Neuronal stem cell (in vitro differentiated cells): Measurements from ENCODE around the gene AIF1L.

Experiments
- DNase-seq: peaks from one replicate; pipeline ENCODE4 v3.0.0-alpha.2; 2013; ENCODE audit warnings: low spot score
- H2AFZ ChIP-seq: one replicate; pipeline ENCODE4 v1.6.1; 2013; ENCODE audit warnings: mild to moderate bottlenecking, low read length, inconsistent platforms
- H2AK5ac ChIP-seq: 2 replicates; pipeline ENCODE4 v1.6.1; 2013; ENCODE audit warnings: low read depth, mild to moderate bottlenecking, inconsistent platforms, low read length, moderate library complexity, mixed read lengths
- H2BK120ac ChIP-seq: 2 replicates; pipeline ENCODE4 v1.6.1; 2013; ENCODE audit warnings: low read depth, mild to moderate bottlenecking, inconsistent platforms, low read length, moderate library complexity, mixed read lengths
- H2BK12ac ChIP-seq: one replicate; pipeline ENCODE4 v1.6.1; 2013; ENCODE audit warnings: low read length, inconsistent platforms
- H2BK15ac ChIP-seq: 2 replicates; pipeline ENCODE4 v1.6.1; 2013; ENCODE audit warnings: mild to moderate bottlenecking, low read length, inconsistent platforms, mixed read lengths
- H2BK5ac ChIP-seq: one replicate; pipeline ENCODE4 v1.6.1; 2013; ENCODE audit warnings: inconsistent platforms, mild to moderate bottlenecking, low read length, moderate library complexity
- H3K14ac ChIP-seq: one replicate; pipeline ENCODE4 v1.6.1; 2013; ENCODE audit warnings: low read length, inconsistent platforms
- H3K18ac ChIP-seq: 2 replicates; pipeline ENCODE4 v1.6.1; 2013; ENCODE audit warnings: low read length, inconsistent platforms
- H3K23ac ChIP-seq: 2 replicates; pipeline ENCODE4 v1.6.1; 2013; ENCODE audit warnings: low read depth, mild to moderate bottlenecking, mixed read lengths, low read length, inconsistent platforms; ENCODE audit not compliant: poor library complexity
- H3K27ac ChIP-seq: replicated peaks from 3 replicates; pipeline ENCODE4 v1.5.1; 2013; ENCODE audit warnings: low read length, inconsistent platforms
- H3K27me3 ChIP-seq, 3 experiments: 2 replicates each; pipeline ENCODE4 v1.6.1; 2013; ENCODE audit warnings: low read length in 3 of 3, mild to moderate bottlenecking in 2 of 3, inconsistent platforms in 1 of 3, low read depth in 1 of 3, mixed read lengths in 1 of 3, moderate library complexity in 1 of 3; ENCODE audit not compliant: control insufficient read depth in 3 of 3, insufficient read depth in 3 of 3
- H3K36me3 ChIP-seq, 2 donors: replicated peaks in 1 of 2; 2 replicates each; pipeline ENCODE4 v1.6.1; 2013; ENCODE audit warnings: low read length in 2 of 2; ENCODE audit not compliant: control insufficient read depth in 2 of 2, insufficient read depth in 2 of 2
- H3K4ac ChIP-seq: 2 replicates; pipeline ENCODE4 v1.6.1; 2013; ENCODE audit warnings: inconsistent platforms, mild to moderate bottlenecking, low read length, moderate library complexity
- H3K4me1 ChIP-seq, 2 donors: 1 replicate in 1 of 2; 2 replicates in 1 of 2; pipeline ENCODE4 v1.6.1; 2013; ENCODE audit warnings: low read length in 2 of 2, low read depth in 1 of 2; ENCODE audit not compliant: control insufficient read depth in 2 of 2, insufficient read depth in 1 of 2
- H3K4me2 ChIP-seq: one replicate; pipeline ENCODE4 v1.6.1; 2013; ENCODE audit warnings: mild to moderate bottlenecking, low read length, inconsistent platforms; ENCODE audit not compliant: insufficient read depth, poor library complexity, severe bottlenecking
- H3K4me3 ChIP-seq, 2 donors: 2 replicates each; pipeline ENCODE4 v1.5.1; 2013; ENCODE audit warnings: low read length in 2 of 2, mild to moderate bottlenecking in 2 of 2, inconsistent platforms in 1 of 2, moderate library complexity in 1 of 2
- H3K79me1 ChIP-seq: one replicate; pipeline ENCODE4 v1.6.1; 2013; ENCODE audit warnings: low read depth, mild to moderate bottlenecking, inconsistent platforms, low read length, moderate library complexity
- H3K9ac ChIP-seq: one replicate; pipeline ENCODE4 v1.6.1; 2013; ENCODE audit warnings: mild to moderate bottlenecking, low read depth, low read length, inconsistent platforms; ENCODE audit not compliant: poor library complexity
- H3K9me3 ChIP-seq, 2 donors: replicated peaks in 1 of 2; 2 replicates each; pipeline versions ENCODE3 to v1.6.1; 2013; ENCODE audit warnings: low read length in 2 of 2, mild to moderate bottlenecking in 2 of 2, inconsistent platforms in 1 of 2, low read depth in 1 of 2, mixed read lengths in 1 of 2, moderate library complexity in 1 of 2; ENCODE audit not compliant: control insufficient read depth in 2 of 2, insufficient read depth in 1 of 2
- H4K8ac ChIP-seq: one replicate; pipeline ENCODE4 v1.6.1; 2013; ENCODE audit warnings: low read depth, mild to moderate bottlenecking, inconsistent platforms, low read length, moderate library complexity
- H4K91ac ChIP-seq: one replicate; pipeline ENCODE4 v1.6.1; 2013; ENCODE audit warnings: low read length, low read depth, mild to moderate bottlenecking, inconsistent platforms; ENCODE audit not compliant: poor library complexity
- WGBS, 2 donors: extraction: QIAGEN DNeasy Blood & Tissue Kit; methylation state at CpG; one replicate each; pipeline ENCODE4 v1.1.7; 2013; ENCODE audit warnings: missing lambda C conversion rate in 2 of 2, mixed read lengths in 1 of 2; ENCODE audit not compliant: insufficient read length in 2 of 2, insufficient replicate concordance in 1 of 2; ENCODE audit errors: extremely low coverage in 2 of 2; 5-methylcytosine and 5-hydroxymethylcytosine counted together

Gene AIF1L

GRCh38 chr9:131101207-131101964 is 5.1 kb downstream of the AIF1L start:
- H2BK5ac ChIP-seq = no peak overlapping the region
- H3K9me3 ChIP-seq = no peaks in the 10 kb centered on the region
- H3K4me3 ChIP-seq = no peak overlapping the region
- H3K4ac ChIP-seq = no peak overlapping the region
- DNase-seq = no peak
- peaks cover 8 to 17% of the 10 kb centered on the region in 2 donors for H3K4me1 ChIP-seq
- H2AK5ac ChIP-seq = no peak overlapping the region
- H3K79me1 ChIP-seq = peaks cover 11% of the 10 kb centered on the region
- no peak overlapping the region for H4K91ac ChIP-seq
- H2BK15ac ChIP-seq = no peak overlapping the region
- no peak overlapping the region for H2BK120ac ChIP-seq
- no peak overlapping the region for H3K9ac ChIP-seq
- no peak overlapping the region for H2BK12ac ChIP-seq
- H3K36me3 ChIP-seq = peaks cover 26 to 31% of the 10 kb centered on the region in 2 donors
- no peak overlapping the region for H3K14ac ChIP-seq
- no peaks in the 10 kb centered on the region for H3K27me3 ChIP-seq
- no peak overlapping the region for H2AFZ ChIP-seq
- H3K23ac ChIP-seq = peak overlapping the region; percentile 68
- no CpG with 5 or more reads among the region's 11 CpGs for WGBS, 2 donors
- no peak overlapping the region for H3K4me2 ChIP-seq
- no peak overlapping the region for H4K8ac ChIP-seq
- H3K27ac ChIP-seq = no peak overlapping the region
- no peak overlapping the region for H3K18ac ChIP-seq

DNA sequence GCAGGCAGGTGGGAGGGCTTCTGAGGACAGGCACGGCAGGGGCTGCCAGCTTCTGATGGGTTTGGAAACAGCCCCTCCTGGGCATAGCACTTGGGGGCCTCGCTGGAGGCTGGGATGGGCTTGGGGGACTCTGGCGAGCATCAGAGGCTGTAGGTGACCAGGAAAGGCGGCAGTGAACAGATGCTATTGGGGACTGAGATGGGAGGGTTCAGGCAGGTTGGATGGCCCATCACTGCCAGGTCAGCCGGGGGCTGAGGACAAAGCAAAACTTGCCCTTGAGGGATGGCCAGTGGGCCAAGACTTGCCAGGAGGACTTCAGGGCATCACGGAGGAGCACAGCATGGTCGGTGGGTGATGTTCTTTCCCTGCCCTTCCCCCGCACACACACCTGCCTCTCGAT is 6.7 kb downstream of the AIF1L start:
- no peak overlapping the region for H3K4ac ChIP-seq
- peak overlapping the region; percentile 69 for H2BK5ac ChIP-seq
- H3K23ac ChIP-seq = peak overlapping the region; percentile 92
- no peak overlapping the region for H2BK15ac ChIP-seq
- H3K36me3 ChIP-seq = peaks cover 31 to 39% of the 10 kb centered on the region in 2 donors
- H2AK5ac ChIP-seq = no peak overlapping the region
- no peak overlapping the region for H3K14ac ChIP-seq
- no peak overlapping the region for H4K91ac ChIP-seq
- no peaks in the 10 kb centered on the region for H3K9me3 ChIP-seq
- H3K79me1 ChIP-seq = peaks cover 11% of the 10 kb centered on the region
- H3K27me3 ChIP-seq = no peaks in the 10 kb centered on the region
- H3K4me3 ChIP-seq = no peak overlapping the region
- H3K4me2 ChIP-seq = no peak overlapping the region
- no peak for DNase-seq
- no CpG with 5 or more reads among the region's 9 CpGs for WGBS, 2 donors
- H3K18ac ChIP-seq = no peak overlapping the region
- no peak overlapping the region for H3K27ac ChIP-seq
- H4K8ac ChIP-seq = no peak overlapping the region
- no peak overlapping the region for H2AFZ ChIP-seq
- peaks cover 0 to 12% of the 10 kb centered on the region in 2 donors for H3K4me1 ChIP-seq
- no peak overlapping the region for H2BK12ac ChIP-seq
- no peak overlapping the region for H2BK120ac ChIP-seq
- no peak overlapping the region for H3K9ac ChIP-seq

DNA sequence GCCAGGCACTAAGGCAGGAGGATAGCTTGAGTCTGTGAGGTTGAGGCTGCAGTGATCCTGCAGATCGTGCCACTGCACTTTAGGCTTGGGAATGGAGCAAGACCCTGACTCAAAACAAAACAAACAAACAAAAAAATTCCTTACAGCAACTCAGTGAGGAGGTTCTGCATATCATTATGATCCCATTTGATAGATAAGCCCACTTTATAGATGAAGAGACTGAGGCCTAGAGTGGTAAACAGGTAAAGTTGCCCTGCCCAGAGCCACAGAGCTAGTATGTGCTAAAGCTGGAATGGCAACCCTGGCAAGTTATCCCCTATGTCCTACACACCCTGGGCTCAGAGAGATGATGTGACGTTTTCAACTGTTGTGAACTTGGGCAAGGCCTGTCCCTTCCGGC is 7.2 kb downstream of the AIF1L start:
- Histone ChIP-seq H2BK15ac (no peak overlapping the region), H3K27ac (no peak overlapping the region)
- no CpG with 5 or more reads among the region's 3 CpGs for WGBS, 2 donors

DNA sequence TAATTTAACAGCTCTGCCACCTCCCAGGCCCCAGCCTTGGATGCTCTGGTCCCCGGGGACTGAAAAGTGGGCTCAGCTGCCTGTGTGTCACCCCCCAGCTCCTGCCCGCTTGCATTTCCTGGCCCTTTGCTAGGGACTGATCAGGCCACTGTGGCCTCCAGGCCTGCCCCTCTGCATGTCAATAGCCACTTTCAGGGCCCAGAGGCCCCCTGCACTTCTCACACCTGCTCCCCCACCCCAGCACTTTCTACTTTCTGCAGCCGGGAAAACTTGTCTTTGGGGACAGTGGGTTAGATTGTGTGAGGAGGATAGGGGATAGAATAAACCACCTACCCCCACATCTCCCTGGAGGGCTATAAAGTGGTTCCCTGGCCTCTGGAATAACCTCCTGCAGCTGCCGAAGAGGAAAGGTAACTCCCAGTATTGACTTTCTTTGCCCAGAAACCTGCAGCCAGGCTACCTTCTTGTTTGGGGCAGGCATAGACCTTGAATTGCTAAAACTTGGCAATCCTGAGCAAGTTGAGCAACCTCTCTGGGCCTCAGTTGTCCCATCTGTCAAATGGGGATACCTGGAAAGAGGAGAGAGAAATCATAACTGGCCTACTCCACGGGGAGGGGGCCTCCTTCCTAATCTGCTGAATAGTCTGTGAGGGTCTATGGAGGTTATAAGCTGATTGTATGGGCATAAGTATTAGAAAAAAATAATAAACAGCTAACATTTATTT is 7.8 kb downstream of the AIF1L start:
- H3K79me1 ChIP-seq = peaks cover 4% of the 10 kb centered on the region
- no peak overlapping the region for H4K8ac ChIP-seq
- H3K9ac ChIP-seq = no peak overlapping the region
- H2BK5ac ChIP-seq = no peak overlapping the region
- peaks cover 27 to 42% of the 10 kb centered on the region in 2 donors for H3K36me3 ChIP-seq
- peak overlapping the region; percentile 51 for H3K23ac ChIP-seq
- H2AFZ ChIP-seq = no peak overlapping the region
- no peak overlapping the region for H3K27ac ChIP-seq
- no peak overlapping the region for H2BK12ac ChIP-seq
- DNase-seq = no peak
- peaks cover 0 to 3% of the 10 kb centered on the region in 2 donors for H3K4me1 ChIP-seq
- no peak overlapping the region for H3K14ac ChIP-seq
- no peak overlapping the region for H3K4ac ChIP-seq
- no peak overlapping the region for H2AK5ac ChIP-seq
- H4K91ac ChIP-seq = no peak overlapping the region
- H3K4me3 ChIP-seq = no peak overlapping the region
- no peak overlapping the region for H3K4me2 ChIP-seq
- no peak overlapping the region for H2BK120ac ChIP-seq
- no CpG with 5 or more reads among the region's 5 CpGs for WGBS, 2 donors
- no peak overlapping the region for H2BK15ac ChIP-seq
- H3K18ac ChIP-seq = no peak overlapping the region
- H3K9me3 ChIP-seq = no peaks in the 10 kb centered on the region
- H3K27me3 ChIP-seq = no peaks in the 10 kb centered on the region

More for the DNA sequence above, 7.2 kb downstream of the AIF1L start:
- no peak overlapping the region for H3K18ac ChIP-seq
- no peak overlapping the region for H2BK12ac ChIP-seq
- H3K9ac ChIP-seq = no peak overlapping the region
- DNase-seq = no peak
- H3K9me3 ChIP-seq = no peaks in the 10 kb centered on the region
- no peak overlapping the region for H4K8ac ChIP-seq
- no peak overlapping the region for H3K14ac ChIP-seq
- no peak overlapping the region for H2BK5ac ChIP-seq
- peaks cover 31 to 42% of the 10 kb centered on the region in 2 donors for H3K36me3 ChIP-seq
- H2BK120ac ChIP-seq = no peak overlapping the region
- no peak overlapping the region for H2AK5ac ChIP-seq
- no peak overlapping the region for H4K91ac ChIP-seq
- H3K4me2 ChIP-seq = no peak overlapping the region
- peaks cover 7% of the 10 kb centered on the region for H3K79me1 ChIP-seq
- H3K4ac ChIP-seq = no peak overlapping the region
- peak overlapping the region; percentile 51 for H3K23ac ChIP-seq
- H3K27me3 ChIP-seq = no peaks in the 10 kb centered on the region
- no peak overlapping the region for H3K4me3 ChIP-seq
- H2AFZ ChIP-seq = no peak overlapping the region
- peaks cover 0 to 8% of the 10 kb centered on the region in 2 donors for H3K4me1 ChIP-seq
